PC-9 (cell line): Measurements from ENCODE around the gene STAT4. TPM values are rescaled to one million over a fixed set of nuclear protein-coding genes. Genes with fewer than 3 reads are reported as not detected.
A peak's percentile ranks its signal among the peaks of the same experiment; 100 is the strongest.

ENCODE experiments used
- BruUV-seq: library from RNA; stranded (reverse); fragments of 400-500 nt; replicated peaks from 2 replicates; lab custom pipeline; 2021; lab: Mats Ljungman, UMichigan
- CTCF ChIA-PET: fragments of 300-600 bp; sonication (Branson Sonifier 250); formaldehyde crosslinking; loops from one replicate; lab custom pipeline; 2022; ENCODE audit warnings: antibody characterized with exemption; lab: Charles Lee
- POLR2A ChIA-PET: fragments of 300-600 bp; sonication (Branson Sonifier 250); formaldehyde crosslinking; loops from one replicate; lab custom pipeline; 2022; ENCODE audit warnings: antibody characterized with exemption; ENCODE audit not compliant: unreplicated experiment; lab: Charles Lee
- DNase-seq, 2 experiments: peaks; one replicate each; pipeline versions ENCODE4 v3.0.0 to v3.0.0-alpha.2; 2015 to 2022; ENCODE audit warnings: mixed read lengths in 1 of 2
- H2AFZ ChIP-seq: fragments of 200-600 bp; sonication (generic); 2 replicates; pipeline ENCODE4 v1.8.1; 2017; ENCODE audit warnings: antibody characterized with exemption
- H3F3A ChIP-seq: fragments of 200-600 bp; sonication (generic); 2 replicates; pipeline ENCODE4 v1.8.1; 2017; ENCODE audit warnings: antibody characterized with exemption, mild to moderate bottlenecking, low read depth; ENCODE audit not compliant: insufficient read depth
- H3K27ac ChIP-seq: fragments of 200-600 bp; sonication (generic); 2 replicates; pipeline ENCODE4 v1.6.1; 2016; ENCODE audit warnings: mixed run types
- H3K27me3 ChIP-seq: fragments of 200-600 bp; sonication (generic); 2 replicates; pipeline ENCODE4 v1.6.1; 2016; ENCODE audit warnings: low read depth, mixed run types; ENCODE audit not compliant: insufficient read depth
- H3K36me3 ChIP-seq: fragments of 200-600 bp; sonication (generic); 2 replicates; pipeline ENCODE4 v1.6.1; 2016; ENCODE audit warnings: low read depth, mixed run types
- H3K4me1 ChIP-seq: fragments of 200-600 bp; sonication (generic); replicated peaks from 2 replicates; pipeline ENCODE4 v1.6.1; 2016; ENCODE audit warnings: mixed run types; ENCODE audit not compliant: insufficient read depth
- H3K4me2 ChIP-seq: fragments of 200-600 bp; sonication (generic); 2 replicates; pipeline ENCODE4 v1.6.1; 2017; ENCODE audit warnings: mixed run types
- H3K4me3 ChIP-seq: fragments of 200-600 bp; sonication (generic); 2 replicates; pipeline ENCODE4 v1.6.1; 2016; ENCODE audit warnings: mixed run types
- H3K79me2 ChIP-seq: fragments of 200-600 bp; sonication (generic); 2 replicates; pipeline ENCODE4 v1.6.1; 2017; ENCODE audit warnings: low read depth, mixed run types
- H3K9me2 ChIP-seq: fragments of 200-600 bp; sonication (generic); 2 replicates; pipeline ENCODE4 v1.8.1; 2017; ENCODE audit warnings: mild to moderate bottlenecking; ENCODE audit not compliant: insufficient read depth
- H3K9me3 ChIP-seq: fragments of 200-600 bp; sonication (generic); 2 replicates; pipeline ENCODE4 v1.8.1; 2016; ENCODE audit warnings: low read depth; ENCODE audit not compliant: insufficient read depth
- H4K20me1 ChIP-seq: fragments of 200-600 bp; sonication (generic); 2 replicates; pipeline ENCODE4 v1.8.1; 2017; ENCODE audit not compliant: insufficient read depth
- EZH2 ChIP-seq: fragments of 200-600 bp; sonication (generic); IDR thresholded peaks from 2 replicates; pipeline ENCODE4 v1.8.0; 2017; ENCODE audit warnings: antibody characterized with exemption, low read depth
- intact Hi-C: fragments of 100-400 bp; cut with micrococcal nuclease; formaldehyde crosslinking; loops from one replicate; pipeline ENCODE4 v1.10.0; 2022; ENCODE audit not compliant: unreplicated experiment
- total RNA-seq: library from RNA; stranded (reverse); gene quantifications from 2 replicates; pipeline ENCODE4 v1.2.3, GENCODE V29; 2021
- TF ChIP-seq, protein P1 (sequence below): fragments of 200-600 bp; sonication (generic); conservative IDR thresholded peaks from 2 replicates; pipeline ENCODE4 v1.6.1; 2017; ENCODE audit warnings: mixed run types, antibody characterized with exemption, mild to moderate bottlenecking, moderate library complexity

STAT4 gene
- total RNA-seq, 1 experiment from 2014 or later, result 0.70 TPM

DNA sequence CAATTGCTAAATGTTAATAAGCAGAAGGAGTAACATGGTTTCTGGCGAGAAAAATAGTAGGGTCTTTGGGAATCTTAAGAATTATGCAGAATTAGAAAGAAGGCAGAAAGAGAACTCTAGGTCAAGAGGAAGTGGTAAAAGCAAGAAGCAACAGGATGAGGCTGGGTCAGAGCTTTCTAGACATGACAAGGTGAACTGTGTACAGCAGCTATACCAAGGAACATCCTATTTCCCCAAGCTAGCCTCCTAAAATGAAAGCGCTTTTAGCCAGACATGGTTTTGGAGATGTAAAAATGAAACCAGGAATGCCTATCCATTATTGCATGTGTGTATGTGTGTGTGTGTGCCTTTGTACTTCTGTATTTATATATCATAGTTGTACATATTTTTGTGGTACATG, 94.6 kb downstream of the STAT4 start:
- Histone ChIP-seq H3K27ac (no peak overlapping the region), H3K79me2 (no peaks in the 10 kb centered on the region)
- POLR2A ChIA-PET, result no interaction called here

DNA sequence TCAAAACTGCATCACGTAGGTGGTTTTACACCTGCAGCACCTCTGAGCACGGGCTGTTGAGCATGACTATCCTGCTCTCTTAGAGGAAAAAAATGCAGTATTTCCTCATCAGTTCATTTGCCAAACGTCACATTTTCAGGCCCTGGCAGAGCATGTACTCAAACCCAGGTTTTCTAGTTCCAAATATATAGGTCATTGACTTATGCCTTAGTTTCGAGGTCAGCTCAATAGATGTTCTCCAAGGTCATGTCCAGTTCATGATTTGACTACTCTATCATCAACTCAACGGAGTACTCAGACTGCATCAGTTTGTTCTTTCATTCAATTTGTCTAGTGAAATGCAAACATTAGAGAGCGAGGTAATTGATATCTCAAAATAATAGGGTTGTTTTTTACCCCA, 97.5 kb downstream of the STAT4 start:
- H3K9me2 ChIP-seq, result no peaks in the 10 kb centered on the region
- H3K79me2 ChIP-seq, result no peaks in the 10 kb centered on the region
- H2AFZ ChIP-seq, result no peak overlapping the region
- no peak overlapping the region for H3K4me3 ChIP-seq
- no peak for DNase-seq
- no peaks in the 10 kb centered on the region for H3K27me3 ChIP-seq
- H3K27ac ChIP-seq, result no peak overlapping the region
- no peaks in the 10 kb centered on the region for H3K36me3 ChIP-seq
- no peaks in the 10 kb centered on the region for H4K20me1 ChIP-seq
- ChIA-PET POLR2A (no interaction called here), CTCF (interaction anchor here (1.6 to 1.9 kb wide), 2 partner anchors 102 to 165 kb away, joined by 9 to 13 read pairs; no protein-coding TSS in a partner anchor)
- TF ChIP-seq EZH2, result no peak
- TF ChIP-seq, protein P1, sequence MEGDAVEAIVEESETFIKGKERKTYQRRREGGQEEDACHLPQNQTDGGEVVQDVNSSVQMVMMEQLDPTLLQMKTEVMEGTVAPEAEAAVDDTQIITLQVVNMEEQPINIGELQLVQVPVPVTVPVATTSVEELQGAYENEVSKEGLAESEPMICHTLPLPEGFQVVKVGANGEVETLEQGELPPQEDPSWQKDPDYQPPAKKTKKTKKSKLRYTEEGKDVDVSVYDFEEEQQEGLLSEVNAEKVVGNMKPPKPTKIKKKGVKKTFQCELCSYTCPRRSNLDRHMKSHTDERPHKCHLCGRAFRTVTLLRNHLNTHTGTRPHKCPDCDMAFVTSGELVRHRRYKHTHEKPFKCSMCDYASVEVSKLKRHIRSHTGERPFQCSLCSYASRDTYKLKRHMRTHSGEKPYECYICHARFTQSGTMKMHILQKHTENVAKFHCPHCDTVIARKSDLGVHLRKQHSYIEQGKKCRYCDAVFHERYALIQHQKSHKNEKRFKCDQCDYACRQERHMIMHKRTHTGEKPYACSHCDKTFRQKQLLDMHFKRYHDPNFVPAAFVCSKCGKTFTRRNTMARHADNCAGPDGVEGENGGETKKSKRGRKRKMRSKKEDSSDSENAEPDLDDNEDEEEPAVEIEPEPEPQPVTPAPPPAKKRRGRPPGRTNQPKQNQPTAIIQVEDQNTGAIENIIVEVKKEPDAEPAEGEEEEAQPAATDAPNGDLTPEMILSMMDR, result no peak
- no peaks in the 10 kb centered on the region for H3F3A ChIP-seq
- no peaks in the 10 kb centered on the region for H3K9me3 ChIP-seq
- H3K4me1 ChIP-seq, result peaks cover 13% of the 10 kb centered on the region
- intact Hi-C loops, result loop anchor here (2.0 kb wide), 3 partner anchors 98 to 448 kb away; partner anchors contain the start of gene STAT4
- BruUV-seq, result no TSS peak
- no peak overlapping the region for H3K4me2 ChIP-seq

More for the DNA sequence above, 94.6 kb downstream of the STAT4 start:
- H3K4me2 ChIP-seq, result no peak overlapping the region
- no peaks in the 10 kb centered on the region for H4K20me1 ChIP-seq
- H3K9me2 ChIP-seq, result no peaks in the 10 kb centered on the region
- TF ChIP-seq, protein P1, result no peak
- no peak for TF ChIP-seq EZH2
- no peaks in the 10 kb centered on the region for H3K4me1 ChIP-seq
- H3K27me3 ChIP-seq, result no peaks in the 10 kb centered on the region
- no TSS peak for BruUV-seq
- H3K4me3 ChIP-seq, result no peak overlapping the region
- CTCF ChIA-PET, result no interaction called here
- no peak overlapping the region for H2AFZ ChIP-seq
- no peaks in the 10 kb centered on the region for H3F3A ChIP-seq
- intact Hi-C loops, result no loop called here
- no peaks in the 10 kb centered on the region for H3K9me3 ChIP-seq
- no peaks in the 10 kb centered on the region for H3K36me3 ChIP-seq
- no peak for DNase-seq

DNA sequence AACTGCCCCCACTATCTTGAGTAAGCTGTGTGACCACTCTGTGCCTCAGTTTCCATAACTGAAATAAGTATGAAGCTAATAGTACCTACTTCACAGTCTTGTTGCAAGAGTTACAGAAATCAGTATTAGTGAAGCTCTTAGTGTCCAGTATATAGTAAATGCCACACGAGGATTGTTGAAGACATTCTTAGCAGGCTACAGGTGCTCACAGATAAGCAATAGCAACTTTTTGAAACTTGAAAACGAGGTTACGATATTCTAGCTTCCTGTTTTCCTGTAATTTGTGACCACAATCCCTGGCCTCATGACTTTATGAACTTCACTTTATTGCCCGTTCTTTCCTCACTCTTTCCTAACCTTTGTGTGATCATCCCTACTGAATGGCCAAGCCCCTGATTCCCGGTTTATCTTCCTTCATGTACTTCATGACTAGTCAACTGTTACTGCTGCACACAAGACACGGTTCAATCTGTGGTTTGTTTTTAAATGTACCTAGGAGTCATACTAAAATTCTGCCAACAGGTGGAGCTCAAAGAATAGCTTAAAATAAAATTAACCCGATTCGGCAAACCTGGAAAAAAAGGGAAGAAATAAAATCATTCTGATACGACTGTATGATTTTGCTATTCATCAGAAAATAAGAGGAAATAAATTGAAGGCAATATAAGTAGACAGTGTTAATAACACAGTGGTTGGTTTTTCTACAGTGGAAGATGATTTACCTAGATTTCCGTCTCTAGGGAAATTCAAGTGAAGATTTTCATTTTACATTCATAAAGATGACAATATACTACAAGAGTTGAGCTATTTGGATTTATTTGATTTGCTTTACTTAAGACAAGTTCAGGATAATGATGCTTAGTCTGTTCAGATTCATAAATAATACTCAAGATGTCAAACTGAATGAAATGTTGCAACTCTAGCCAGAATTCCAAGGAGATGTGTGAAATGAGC, 98.7 kb downstream of the STAT4 start:
- Histone ChIP-seq H3K4me3 (no peak overlapping the region), H3K9me2 (no peaks in the 10 kb centered on the region), H3K27me3 (no peaks in the 10 kb centered on the region), H3F3A (no peaks in the 10 kb centered on the region), H4K20me1 (no peaks in the 10 kb centered on the region), H3K79me2 (no peaks in the 10 kb centered on the region), H3K4me1 (peaks cover 13% of the 10 kb centered on the region), H2AFZ (no peak overlapping the region), H3K36me3 (no peaks in the 10 kb centered on the region), H3K9me3 (no peaks in the 10 kb centered on the region), H3K4me2 (peak overlapping the region; percentile 36; the same call in 1 of the 2 replicates), H3K27ac (no peak overlapping the region)
- BruUV-seq, result no TSS peak
- TF ChIP-seq, protein P1, result peak; percentile 73
- no peak for TF ChIP-seq EZH2
- intact Hi-C loops, result loop anchor here (1.0 to 2.0 kb wide), 4 partner anchors 99 to 469 kb away; partner anchors contain the start of gene STAT4
- ChIA-PET POLR2A (interaction anchor here (0.6 kb wide), 1 partner anchor 32 kb away, joined by 4 read pairs; no protein-coding TSS in a partner anchor), CTCF (interaction anchor here (0.6 to 1.9 kb wide), 7 partner anchors 104 to 649 kb away, joined by 3 to 13 read pairs (median 3); no protein-coding TSS in a partner anchor)
- no peak for DNase-seq
